ENCODE measurements around the gene RIMS1. TPM values are rescaled to one million over a fixed set of nuclear protein-coding genes. Genes with fewer than 3 reads are reported as not detected.

Gene RIMS1
- total RNA-seq, 1 donor from 2014 or later = 5.6 TPM

- Mint-ChIP-seq H3K27me3 (no peaks in the 10 kb centered on the region), H3K36me3 (ENCODE audit: insufficient read depth) (no peaks in the 10 kb centered on the region), H3K9me3 (ENCODE audit: low read depth) (no peaks in the 10 kb centered on the region), H3K4me1 (ENCODE audit: low read depth) (peaks cover 13% of the 10 kb centered on the region), H3K27ac (no peak overlapping the region), H3K4me3 (ENCODE audit: low read depth) (no peak overlapping the region)
- DNase-seq (ENCODE audit: low spot score, unreplicated experiment) = no peak
- TF ChIP-seq CTCF (IDR thresholded peaks at IDR 0.05; ENCODE audit: unreplicated experiment) = no peak
Measured at GRCh38 chr6:72419966-72420365, 533.6 kb downstream of the RIMS1 start.

- Mint-ChIP-seq H3K36me3 (ENCODE audit: insufficient read depth) (no peaks in the 10 kb centered on the region), H3K27ac (no peak overlapping the region), H3K27me3 (no peaks in the 10 kb centered on the region), H3K4me1 (ENCODE audit: low read depth) (peaks cover 13% of the 10 kb centered on the region), H3K9me3 (ENCODE audit: low read depth) (no peaks in the 10 kb centered on the region), H3K4me3 (ENCODE audit: low read depth) (no peak overlapping the region)
- TF ChIP-seq CTCF (IDR thresholded peaks at IDR 0.05; ENCODE audit: unreplicated experiment) = no peak
- no peak for DNase-seq (ENCODE audit: low spot score, unreplicated experiment)
Measured at GRCh38 chr6:72420409-72420808, 534.1 kb downstream of the RIMS1 start.

- no peaks in the 10 kb centered on the region for H3K9me3 Mint-ChIP-seq (ENCODE audit: low read depth)
- no peak overlapping the region for H3K27ac Mint-ChIP-seq
- peaks cover 13% of the 10 kb centered on the region for H3K4me1 Mint-ChIP-seq (ENCODE audit: low read depth)
- TF ChIP-seq CTCF (IDR thresholded peaks at IDR 0.05; ENCODE audit: unreplicated experiment) = no peak
- no peaks in the 10 kb centered on the region for H3K36me3 Mint-ChIP-seq (ENCODE audit: insufficient read depth)
- no peaks in the 10 kb centered on the region for H3K27me3 Mint-ChIP-seq
- no peak for DNase-seq (ENCODE audit: low spot score, unreplicated experiment)
- no peak overlapping the region for H3K4me3 Mint-ChIP-seq (ENCODE audit: low read depth)
Measured at GRCh38 chr6:72421387-72421786, 535.0 kb downstream of the RIMS1 start.

GRCh38 chr6:72422171-72422570 lies 535.8 kb downstream of the RIMS1 start:
- Mint-ChIP-seq H3K27ac (no peak overlapping the region), H3K36me3 (ENCODE audit: insufficient read depth) (no peaks in the 10 kb centered on the region), H3K4me1 (ENCODE audit: low read depth) (peaks cover 13% of the 10 kb centered on the region), H3K4me3 (ENCODE audit: low read depth) (no peak overlapping the region), H3K9me3 (ENCODE audit: low read depth) (no peaks in the 10 kb centered on the region), H3K27me3 (no peaks in the 10 kb centered on the region)
- no peak for DNase-seq (ENCODE audit: low spot score, unreplicated experiment)
- TF ChIP-seq CTCF (IDR thresholded peaks at IDR 0.05; ENCODE audit: unreplicated experiment) = no peak

- no peaks in the 10 kb centered on the region for H3K36me3 Mint-ChIP-seq (ENCODE audit: insufficient read depth)
- DNase-seq (ENCODE audit: low spot score, unreplicated experiment) = no peak
- peaks cover 1% of the 10 kb centered on the region for H3K4me1 Mint-ChIP-seq (ENCODE audit: low read depth)
- no peaks in the 10 kb centered on the region for H3K9me3 Mint-ChIP-seq (ENCODE audit: low read depth)
- H3K27me3 Mint-ChIP-seq = no peaks in the 10 kb centered on the region
- H3K4me3 Mint-ChIP-seq (ENCODE audit: low read depth) = no peak overlapping the region
- TF ChIP-seq CTCF (IDR thresholded peaks at IDR 0.05; ENCODE audit: unreplicated experiment) = no peak
- no peak overlapping the region for H3K27ac Mint-ChIP-seq
Measured at GRCh38 chr6:72424476-72424875, 538.1 kb downstream of the RIMS1 start.
